Endodermal cell (in vitro differentiated cells): ENCODE results near the gene TNKS2. TPM values are rescaled to one million over a fixed set of nuclear protein-coding genes. Genes with fewer than 3 reads are reported as not detected.

Experiments
- DNase-seq: peaks from one replicate; pipeline ENCODE4 v3.0.0-alpha.2; 2017
- H3K27ac ChIP-seq: 2 replicates; pipeline ENCODE4 v1.5.1; 2013; ENCODE audit warnings: mild to moderate bottlenecking, low read depth, low read length, moderate library complexity
- H3K27me3 ChIP-seq: 2 replicates; pipeline ENCODE4 v1.6.1; 2013; ENCODE audit warnings: mild to moderate bottlenecking, low read length, moderate library complexity; ENCODE audit not compliant: insufficient read depth, control insufficient read depth, poor library complexity, severe bottlenecking
- H3K36me3 ChIP-seq: 2 replicates; pipeline ENCODE4 v1.7.0; 2013; ENCODE audit warnings: mild to moderate bottlenecking, low read length, moderate library complexity; ENCODE audit not compliant: control insufficient read depth, insufficient read depth
- H3K4me1 ChIP-seq: one replicate; pipeline ENCODE4 v1.7.0; 2013; ENCODE audit warnings: low read length; ENCODE audit not compliant: control insufficient read depth, insufficient read depth
- H3K4me3 ChIP-seq: 2 replicates; pipeline ENCODE4 v1.5.1; 2013; ENCODE audit warnings: mild to moderate bottlenecking, low read length, moderate library complexity
- H3K9ac ChIP-seq: 2 replicates; pipeline ENCODE4 v1.6.1; 2013; ENCODE audit warnings: mild to moderate bottlenecking, low read length, moderate library complexity; ENCODE audit not compliant: poor library complexity, severe bottlenecking; ENCODE audit errors: extremely low read depth
- H3K9me3 ChIP-seq: 2 replicates; pipeline ENCODE4 v1.6.1; 2013; ENCODE audit warnings: mild to moderate bottlenecking, low read length, moderate library complexity; ENCODE audit not compliant: control insufficient read depth
- H3K27ac Mint-ChIP-seq: 2 replicates; pipeline ENCODE4 v1.8.0; 2020; ENCODE audit warnings: mixed read lengths
- H3K27me3 Mint-ChIP-seq: 2 replicates; pipeline ENCODE4 v1.8.0; 2021; ENCODE audit warnings: mild to moderate bottlenecking, mixed read lengths; ENCODE audit not compliant: insufficient read depth
- H3K36me3 Mint-ChIP-seq: 2 replicates; pipeline ENCODE4 v1.8.0; 2020; ENCODE audit warnings: low read depth, mixed read lengths
- H3K4me1 Mint-ChIP-seq: 2 replicates; pipeline ENCODE4 v1.8.0; 2020; ENCODE audit warnings: mixed read lengths
- H3K4me3 Mint-ChIP-seq: 2 replicates; pipeline ENCODE4 v1.8.0; 2020; ENCODE audit warnings: mild to moderate bottlenecking, moderate library complexity, mixed read lengths
- H3K9me3 Mint-ChIP-seq: 2 replicates; pipeline ENCODE4 v1.8.0; 2020; ENCODE audit warnings: mild to moderate bottlenecking, mixed read lengths
- WGBS, 2 experiments: methylation state at CpG; one replicate each; pipeline versions ENCODE4 v1.1.5 to v1.1.7; 2013; ENCODE audit warnings: missing lambda C conversion rate in 2 of 2, mixed read lengths in 1 of 2; ENCODE audit not compliant: insufficient coverage in 1 of 2, insufficient read length in 1 of 2; 5-methylcytosine and 5-hydroxymethylcytosine counted together
- total RNA-seq, 2 donors: library from RNA; stranded (reverse); fragmentation: NEBNext Ultra II Directional in 1 of 2; extraction: Animal tissue kit (Norgen Biotek cat#: 25700) in 1 of 2; gene quantifications; 2 replicates in 1 of 2; 3 replicates in 1 of 2; pipeline ENCODE4 v1.2.1, GENCODE V29; 2021
- TF ChIP-seq, protein P1 (sequence below): fragments of 200-600 bp; sonication (generic); conservative IDR thresholded peaks from 2 replicates; pipeline ENCODE4 v1.5.0; 2021; ENCODE audit warnings: antibody characterized with exemption, mild to moderate bottlenecking

Gene TNKS2
- total RNA-seq, 2 donors from 2014 or later = 51.3 to 59.9 TPM

DNA sequence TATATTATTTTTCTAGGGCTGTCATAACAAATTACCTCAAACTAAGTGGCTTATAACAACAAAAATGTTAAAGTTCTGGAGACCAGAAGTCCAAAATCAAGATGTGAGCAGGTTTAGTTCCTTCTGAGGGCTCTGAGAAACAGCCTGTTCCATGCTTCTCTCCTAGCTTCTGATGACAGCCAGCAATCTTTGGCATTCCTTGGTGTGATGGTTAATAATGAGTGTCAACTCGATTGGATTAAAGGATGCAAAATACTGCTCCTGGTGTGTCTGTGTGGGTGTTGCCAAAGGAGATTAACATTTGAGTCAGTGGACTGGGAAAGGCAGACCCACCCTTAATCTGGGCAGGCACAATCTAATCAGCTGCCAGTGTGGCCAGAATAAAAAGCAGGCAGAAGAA lies 26.3 kb upstream of the TNKS2 start:
- 88% methylated on average over 1 of the region's 1 CpG; no CpG with 5 or more reads in 1 of the 2 experiments for WGBS, 2 experiments
- H3K4me3 Mint-ChIP-seq = no peak overlapping the region
- no peak for DNase-seq
- H3K4me1 ChIP-seq = no peaks in the 10 kb centered on the region
- no peak overlapping the region for H3K9ac ChIP-seq
- H3K9me3 ChIP-seq = peaks cover 4% of the 10 kb centered on the region
- H3K27ac ChIP-seq = no peak overlapping the region
- H3K36me3 Mint-ChIP-seq = no peaks in the 10 kb centered on the region
- H3K27me3 ChIP-seq = no peaks in the 10 kb centered on the region
- H3K4me3 ChIP-seq = no peak overlapping the region
- H3K27me3 Mint-ChIP-seq = no peaks in the 10 kb centered on the region
- H3K9me3 Mint-ChIP-seq = peaks cover 2% of the 10 kb centered on the region
- H3K36me3 ChIP-seq = no peaks in the 10 kb centered on the region
- no peaks in the 10 kb centered on the region for H3K4me1 Mint-ChIP-seq
- TF ChIP-seq, protein P1, sequence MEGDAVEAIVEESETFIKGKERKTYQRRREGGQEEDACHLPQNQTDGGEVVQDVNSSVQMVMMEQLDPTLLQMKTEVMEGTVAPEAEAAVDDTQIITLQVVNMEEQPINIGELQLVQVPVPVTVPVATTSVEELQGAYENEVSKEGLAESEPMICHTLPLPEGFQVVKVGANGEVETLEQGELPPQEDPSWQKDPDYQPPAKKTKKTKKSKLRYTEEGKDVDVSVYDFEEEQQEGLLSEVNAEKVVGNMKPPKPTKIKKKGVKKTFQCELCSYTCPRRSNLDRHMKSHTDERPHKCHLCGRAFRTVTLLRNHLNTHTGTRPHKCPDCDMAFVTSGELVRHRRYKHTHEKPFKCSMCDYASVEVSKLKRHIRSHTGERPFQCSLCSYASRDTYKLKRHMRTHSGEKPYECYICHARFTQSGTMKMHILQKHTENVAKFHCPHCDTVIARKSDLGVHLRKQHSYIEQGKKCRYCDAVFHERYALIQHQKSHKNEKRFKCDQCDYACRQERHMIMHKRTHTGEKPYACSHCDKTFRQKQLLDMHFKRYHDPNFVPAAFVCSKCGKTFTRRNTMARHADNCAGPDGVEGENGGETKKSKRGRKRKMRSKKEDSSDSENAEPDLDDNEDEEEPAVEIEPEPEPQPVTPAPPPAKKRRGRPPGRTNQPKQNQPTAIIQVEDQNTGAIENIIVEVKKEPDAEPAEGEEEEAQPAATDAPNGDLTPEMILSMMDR = no peak
- H3K27ac Mint-ChIP-seq = no peak overlapping the region

DNA sequence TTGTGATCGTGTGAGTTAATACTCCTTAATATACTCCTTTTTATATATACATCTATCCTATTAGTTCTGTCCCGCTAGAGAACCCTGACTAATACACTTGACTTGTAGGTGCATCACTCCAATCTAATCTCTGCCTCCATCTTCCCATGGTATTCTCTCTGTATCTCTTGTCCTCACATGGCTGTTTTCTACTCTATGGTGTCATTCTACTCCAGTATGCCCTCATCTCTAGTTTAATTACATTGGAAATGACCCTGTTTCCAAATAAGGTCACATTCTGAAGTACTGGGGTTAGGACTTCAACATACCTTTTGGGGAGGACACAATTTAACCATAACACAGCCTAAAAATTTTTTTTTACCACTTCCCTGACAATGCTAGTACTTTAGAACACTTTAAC lies 25.8 kb upstream of the TNKS2 start:
- no peak overlapping the region for H3K27ac Mint-ChIP-seq
- Histone ChIP-seq H3K9me3 (peaks cover 4% of the 10 kb centered on the region), H3K4me3 (no peak overlapping the region), H3K4me1 (no peaks in the 10 kb centered on the region), H3K36me3 (no peaks in the 10 kb centered on the region), H3K9ac (no peak overlapping the region), H3K27ac (no peak overlapping the region), H3K27me3 (no peaks in the 10 kb centered on the region)
- H3K27me3 Mint-ChIP-seq = no peaks in the 10 kb centered on the region
- no peak for DNase-seq
- WGBS, 2 experiments = 92 to 97% methylated on average over 2 of the region's 2 CpGs
- TF ChIP-seq, protein P1 = no peak
- H3K4me1 Mint-ChIP-seq = no peaks in the 10 kb centered on the region
- H3K4me3 Mint-ChIP-seq = no peak overlapping the region
- peaks cover 2% of the 10 kb centered on the region for H3K9me3 Mint-ChIP-seq
- no peaks in the 10 kb centered on the region for H3K36me3 Mint-ChIP-seq

DNA sequence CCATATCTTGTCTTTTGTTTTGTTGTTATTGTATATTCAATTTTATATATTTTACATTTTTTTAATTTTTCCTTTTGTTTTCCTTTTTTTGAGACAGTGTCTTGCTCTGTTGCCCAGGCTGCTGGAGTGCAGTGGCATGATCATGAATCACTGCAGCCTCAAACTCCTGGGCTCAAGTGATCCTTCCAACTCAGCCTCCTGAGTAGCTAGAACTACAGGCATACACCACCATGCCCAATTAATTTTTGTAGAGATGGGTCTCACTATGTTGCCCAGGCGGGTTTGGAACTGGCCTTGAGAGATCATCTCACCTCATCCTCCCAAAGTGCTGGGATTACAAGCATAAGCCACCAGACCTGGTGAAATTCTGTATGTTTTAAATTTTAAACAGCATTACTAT lies 25.4 kb upstream of the TNKS2 start:
- Mint-ChIP-seq H3K36me3 (no peaks in the 10 kb centered on the region), H3K27ac (no peak overlapping the region), H3K4me1 (no peaks in the 10 kb centered on the region), H3K4me3 (no peak overlapping the region), H3K9me3 (peaks cover 2% of the 10 kb centered on the region), H3K27me3 (no peaks in the 10 kb centered on the region)
- Histone ChIP-seq H3K9ac (no peak overlapping the region), H3K36me3 (no peaks in the 10 kb centered on the region), H3K4me3 (no peak overlapping the region), H3K27ac (no peak overlapping the region), H3K4me1 (no peaks in the 10 kb centered on the region), H3K27me3 (no peaks in the 10 kb centered on the region), H3K9me3 (peaks cover 4% of the 10 kb centered on the region)
- TF ChIP-seq, protein P1 = no peak
- WGBS, 2 experiments = 94% methylated on average over 1 of the region's 1 CpG; no CpG with 5 or more reads in 1 of the 2 experiments
- no peak for DNase-seq
